SHP77 (cell line): ENCODE measurements around the gene TMEM263.
A peak's percentile ranks its signal among the peaks of the same experiment; 100 is the strongest.
"Not testable (repeated sequence)": the region's sequence is repeated elsewhere in the genome, so short reads cannot be mapped to it uniquely, and the experiment has no call there.

Experiments
- DNase-seq, 2 experiments: peaks; one replicate each; lab custom pipeline; 2025; lab: John Stamatoyannopoulos, UW

The TMEM263 gene

DNA sequence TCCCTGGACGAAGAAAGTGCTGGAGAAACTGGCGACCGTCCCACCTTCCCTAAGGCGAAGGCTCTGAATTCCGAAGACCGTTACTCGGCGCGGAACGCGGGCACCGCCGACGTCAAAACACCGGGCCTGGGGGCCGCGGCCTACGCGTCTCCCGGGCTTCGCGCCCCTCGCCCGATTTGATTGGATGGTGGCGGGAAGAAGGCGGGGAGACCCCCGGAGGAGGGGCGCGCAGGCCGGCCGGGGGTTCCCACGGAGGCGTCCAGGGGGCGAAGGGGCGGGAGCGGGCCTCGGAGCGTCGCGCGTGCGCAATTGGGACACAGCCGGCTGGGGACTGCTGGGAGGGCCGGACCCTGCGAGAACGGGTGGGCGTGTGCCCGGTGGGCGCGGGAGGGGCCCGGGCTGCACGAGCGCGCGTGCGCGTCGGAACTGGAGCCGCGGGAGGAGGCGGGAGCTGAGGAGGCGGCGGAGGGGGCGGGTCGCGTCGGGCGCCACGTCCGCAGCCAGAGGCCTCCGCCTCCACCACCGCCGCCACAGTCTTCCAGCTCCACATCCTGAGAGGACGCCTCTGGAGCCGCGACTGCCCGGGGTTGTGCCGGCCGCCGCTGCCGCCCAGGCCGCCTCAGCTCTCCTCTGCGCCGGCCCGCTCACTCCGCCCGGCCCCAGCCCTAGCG lies at the start of gene TMEM263:
Gene TMEM263, plus strand, starts transcription at position 531 of the 671 bp plus-strand sequence. CDS start 11,210 bp downstream, outside the sequence.
- DNase-seq, result peak; percentile 89 to 93

DNA sequence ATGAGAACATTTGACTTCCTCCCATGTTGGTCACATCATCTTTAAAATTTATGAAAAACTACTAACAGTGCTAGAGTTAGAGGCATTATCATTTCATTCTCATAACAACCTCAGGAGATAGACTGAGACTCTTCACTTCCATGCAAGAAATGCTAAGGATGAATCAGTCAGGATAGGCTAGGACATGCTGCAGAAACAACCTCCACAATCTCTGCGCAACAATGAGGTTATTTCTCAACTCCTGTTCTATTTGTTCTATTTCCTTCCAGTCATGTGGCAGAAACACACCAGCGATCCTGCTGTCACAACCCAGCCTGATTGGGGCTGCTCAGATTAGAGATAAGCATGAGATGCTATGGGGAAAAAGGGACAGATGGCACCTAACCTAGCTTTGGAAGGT lies 49.0 kb upstream of the TMEM263 start:
- no peak for DNase-seq

DNA sequence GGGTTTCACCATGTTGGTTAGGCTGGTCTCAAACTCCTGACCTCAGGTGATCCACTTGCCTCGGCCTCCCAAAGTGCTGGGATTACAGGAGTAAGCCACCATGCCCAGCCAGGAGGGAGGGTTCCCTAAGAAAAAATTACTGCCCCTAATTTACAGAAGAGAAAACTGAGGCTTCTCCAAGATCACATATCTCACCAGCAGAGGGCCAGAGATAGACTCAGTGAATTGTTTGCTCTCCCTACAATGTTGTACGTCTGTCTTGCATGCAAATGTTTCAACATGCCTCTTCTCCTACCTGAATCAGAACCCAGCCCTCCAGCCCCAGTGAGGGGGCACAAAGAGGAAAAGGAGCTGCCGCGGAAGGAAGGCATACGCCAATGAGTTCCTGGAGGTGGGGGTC lies 48.3 kb upstream of the TMEM263 start:
- DNase-seq, result no peak

DNA sequence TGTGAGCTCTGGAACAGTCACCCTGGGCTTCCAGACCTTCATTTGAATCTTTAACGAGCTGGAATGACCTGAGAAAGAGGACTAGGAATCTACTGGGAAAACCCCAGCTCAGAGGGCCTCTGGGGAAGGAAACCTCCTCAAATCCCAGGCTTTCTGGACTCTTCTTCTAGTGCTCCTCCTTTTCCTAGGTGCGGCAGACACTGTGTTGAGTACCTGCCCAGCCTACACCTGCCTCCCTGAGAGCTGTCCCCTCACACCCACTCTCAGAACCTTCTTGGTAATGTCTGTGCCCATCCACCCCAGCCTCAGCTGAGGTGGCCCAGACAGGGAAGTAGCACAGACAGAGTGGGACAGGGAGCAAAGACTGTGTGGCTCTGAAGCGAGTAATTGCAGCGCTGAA lies 47.9 kb upstream of the TMEM263 start:
- DNase-seq, result no peak

DNA sequence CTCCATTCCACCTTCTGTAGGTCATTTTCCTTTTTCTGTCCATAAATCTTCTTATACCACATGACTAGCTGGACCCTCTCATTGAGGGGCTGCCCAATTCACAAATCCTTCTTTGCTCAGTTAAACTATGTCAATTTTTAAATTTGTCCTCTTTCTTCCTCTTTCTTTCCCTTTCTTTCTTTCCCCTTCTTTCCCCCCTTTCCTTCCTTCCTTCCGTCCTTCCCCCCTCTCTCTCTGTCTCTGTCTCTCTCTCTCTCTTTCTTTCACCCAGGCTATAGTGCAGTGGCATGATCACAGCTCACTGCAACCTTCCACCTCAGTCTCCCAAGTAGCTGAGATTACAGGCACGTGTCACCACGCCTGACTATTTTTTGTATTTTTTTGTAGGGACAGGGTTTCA lies 47.1 kb upstream of the TMEM263 start:
- DNase-seq, result no peak

DNA sequence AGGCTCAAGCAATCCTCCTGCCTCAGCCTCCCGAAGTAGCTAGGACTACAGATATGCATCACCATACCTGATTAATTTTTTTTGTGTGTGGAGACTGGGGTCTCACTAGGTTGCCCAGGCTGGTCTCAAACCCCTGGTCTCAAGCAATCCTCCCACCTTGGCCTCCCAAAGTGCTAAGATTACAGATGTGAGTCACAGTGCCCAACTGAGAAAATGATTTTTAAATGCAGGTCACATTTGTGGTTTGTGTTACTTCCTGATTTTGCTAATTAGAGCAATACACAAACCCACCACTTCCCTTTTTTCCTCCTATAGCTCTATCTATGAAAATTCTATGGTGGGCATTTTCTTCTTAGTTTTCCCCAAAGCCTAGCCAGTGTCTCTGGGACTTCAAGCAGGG lies 45.5 kb upstream of the TMEM263 start:
- no peak for DNase-seq

DNA sequence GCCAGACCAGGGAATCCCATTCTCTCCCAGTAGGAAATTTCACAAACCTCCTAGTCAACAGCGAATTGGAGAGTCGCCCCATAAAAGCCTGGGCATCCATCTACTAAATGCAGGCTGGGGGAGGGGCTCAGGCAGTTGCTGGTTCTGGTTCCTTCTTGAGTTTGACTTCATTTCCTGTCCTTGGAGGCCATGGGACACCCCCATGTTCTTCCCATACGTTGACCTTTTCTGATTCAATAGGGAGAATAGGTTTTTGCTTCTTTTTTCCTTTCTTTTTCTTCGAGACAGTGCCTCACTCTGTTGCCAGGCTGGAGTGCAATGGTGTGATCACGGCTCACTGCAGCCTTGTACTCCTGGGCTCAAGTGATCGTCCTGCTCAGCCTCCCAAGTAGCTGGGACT lies 44.1 kb upstream of the TMEM263 start:
- no peak for DNase-seq

DNA sequence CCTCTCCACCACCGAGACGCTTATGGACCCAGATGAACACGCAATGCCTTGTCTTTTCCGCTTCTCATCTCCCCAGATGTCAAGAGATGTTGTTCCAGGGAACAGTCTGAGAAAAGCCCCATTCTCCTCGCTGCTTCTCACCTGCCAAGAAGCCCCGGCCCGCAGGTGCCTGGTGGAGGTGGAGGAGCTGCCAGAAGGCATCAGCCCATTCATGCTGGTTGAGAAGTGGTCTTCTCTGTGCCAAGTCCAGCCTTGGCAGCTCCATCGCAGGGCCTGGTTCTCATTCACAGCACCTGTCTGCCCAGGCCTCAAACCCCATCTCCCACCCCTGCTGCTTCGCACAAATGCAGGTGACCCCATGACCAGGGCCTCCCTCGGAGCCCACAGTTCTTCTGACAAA lies 42.3 kb upstream of the TMEM263 start:
- DNase-seq, result no peak

DNA sequence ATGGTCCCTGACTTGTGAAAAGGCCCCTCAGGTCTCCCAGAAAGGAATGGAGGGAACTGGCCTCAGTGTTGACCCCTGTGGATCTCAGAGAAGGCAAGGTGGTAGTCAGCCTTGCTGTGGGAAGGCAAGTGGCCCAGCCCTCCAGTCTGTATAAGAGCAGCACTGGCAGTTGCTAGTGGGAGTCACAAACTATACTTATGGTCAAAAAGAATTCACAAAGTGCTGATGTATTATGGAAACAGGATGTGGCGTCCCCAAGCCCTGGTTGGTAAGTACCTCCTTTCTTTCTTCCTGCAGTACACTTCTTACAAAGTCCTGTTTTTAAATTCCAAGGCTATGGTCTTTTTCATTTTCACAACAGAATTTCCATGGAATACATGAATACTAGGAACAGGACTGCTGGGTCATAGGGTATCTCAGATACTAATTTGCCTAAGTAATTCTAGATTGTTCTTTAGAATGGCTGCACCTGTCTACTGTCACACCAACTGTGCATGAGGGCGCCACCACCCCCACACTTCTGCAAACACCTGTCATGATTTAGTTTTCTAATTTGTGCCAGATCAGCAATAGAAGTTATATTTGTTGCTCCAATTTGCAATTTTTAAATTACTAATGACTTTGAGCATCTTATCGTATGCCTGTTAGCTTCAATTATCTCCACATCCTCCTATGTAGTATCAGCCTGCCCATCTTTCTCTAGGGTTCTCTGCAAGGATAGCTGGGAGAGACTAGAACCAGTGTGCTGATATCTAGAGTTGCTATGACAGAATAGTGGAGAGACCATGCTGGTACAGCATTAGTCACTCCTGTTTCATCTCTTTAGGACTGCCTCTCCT lies 40.7 kb upstream of the TMEM263 start:
- DNase-seq, result no peak

DNA sequence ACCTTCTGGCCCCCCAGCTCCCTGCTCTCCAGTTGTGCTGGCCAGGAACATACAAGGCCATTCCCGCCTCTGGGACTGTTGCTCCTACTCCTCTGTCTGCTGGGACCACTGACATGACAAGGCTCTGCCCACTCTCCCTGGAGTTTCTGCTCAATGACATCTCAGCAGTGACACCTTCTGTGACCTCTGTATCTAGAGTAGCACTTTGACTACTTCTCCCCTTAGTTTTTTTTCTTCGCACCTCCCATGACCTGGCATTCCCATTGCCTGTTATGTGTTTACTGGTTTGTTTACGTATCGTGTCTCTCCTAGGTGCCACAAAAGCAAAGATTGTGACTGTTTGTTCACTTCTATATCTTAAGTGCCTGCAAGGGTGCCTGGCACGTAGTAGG lies 40.1 kb upstream of the TMEM263 start:
- no peak for DNase-seq

DNA sequence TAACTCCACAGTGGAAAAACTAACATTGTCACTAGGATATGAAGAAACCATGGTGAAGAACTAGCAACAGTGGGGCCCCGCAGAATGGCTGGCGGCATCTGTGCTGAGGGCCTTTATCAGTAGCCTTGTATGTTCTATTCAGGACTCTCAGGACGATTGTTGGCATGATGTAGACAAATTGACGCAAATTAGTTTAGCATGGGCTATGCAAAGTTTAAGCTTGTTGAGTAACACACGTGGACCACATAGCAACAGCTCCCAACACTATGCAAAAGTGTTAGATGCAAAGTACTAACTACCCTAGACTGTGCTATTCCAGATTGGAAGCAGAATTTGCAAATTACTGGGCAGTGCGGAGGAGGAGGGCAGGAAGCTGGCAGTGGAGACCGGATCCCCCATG lies 38.2 kb upstream of the TMEM263 start:
- DNase-seq, result no peak

DNA sequence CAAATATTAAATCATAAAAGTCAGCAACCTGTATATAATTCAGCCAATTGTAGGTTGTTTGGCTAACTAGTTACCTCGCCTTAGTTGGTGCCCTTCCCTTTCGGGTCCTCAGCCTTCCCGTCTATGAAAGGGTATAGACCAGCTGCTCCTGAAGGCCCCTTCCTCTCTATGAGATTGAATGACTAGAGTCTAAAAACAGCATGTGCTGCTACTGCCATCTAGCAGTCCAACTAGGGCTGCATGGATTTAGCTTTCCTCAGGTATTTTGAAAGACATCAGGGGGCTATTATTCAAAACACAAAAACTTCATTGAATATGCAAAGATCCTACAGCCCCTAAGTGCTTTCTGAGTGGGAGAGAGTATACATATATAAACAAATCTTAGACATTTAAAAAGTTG lies 37.0 kb upstream of the TMEM263 start:
- DNase-seq, result peak; percentile 80 to 82

DNA sequence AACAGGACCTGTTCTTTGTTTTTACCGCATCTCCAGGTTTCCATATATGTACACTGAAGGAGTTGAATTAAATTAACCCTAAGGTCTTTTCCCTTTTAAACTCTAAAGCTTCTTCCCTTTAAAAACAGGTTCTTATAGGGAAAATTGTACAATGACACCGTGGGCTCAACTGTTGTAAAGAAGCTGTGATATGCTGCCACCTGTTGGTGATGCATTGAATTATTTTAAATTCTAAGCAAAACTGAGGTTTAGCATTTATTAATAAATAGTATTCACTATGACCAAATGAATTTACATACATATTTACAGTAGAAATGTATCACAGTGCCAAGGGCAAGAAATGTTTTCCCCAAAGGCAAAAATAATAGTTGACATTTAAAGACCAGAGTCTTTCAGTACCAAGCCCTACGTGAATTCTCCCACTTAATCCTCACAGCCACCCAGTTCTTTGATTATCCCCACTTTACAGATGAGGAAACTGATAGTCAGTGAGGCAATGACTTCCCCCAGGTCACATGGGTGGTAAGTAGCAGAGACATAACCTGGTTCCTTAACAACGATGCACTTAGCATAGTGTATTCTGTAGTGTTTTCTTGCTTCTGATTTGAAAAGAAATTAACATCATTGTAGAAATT lies 35.7 kb upstream of the TMEM263 start:
- DNase-seq, result peak; percentile 30 to 36

DNA sequence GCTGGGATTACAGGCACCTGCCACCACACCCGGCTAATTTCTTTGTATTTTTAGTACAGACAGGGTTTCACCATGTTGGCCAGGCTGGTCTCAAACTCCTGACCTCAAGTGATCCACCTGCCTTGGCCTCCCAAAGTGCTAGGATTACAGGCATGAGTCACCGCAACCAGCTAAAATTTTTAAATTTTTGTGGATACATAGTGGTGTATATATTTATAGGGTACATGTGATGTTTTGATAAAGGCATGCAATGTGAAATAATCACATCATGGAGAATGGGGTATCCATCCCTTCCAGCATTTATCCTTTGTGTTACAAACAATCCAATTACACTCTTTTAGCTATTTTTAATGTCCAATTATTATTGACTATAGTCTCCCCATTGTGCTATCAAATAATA lies 33.7 kb upstream of the TMEM263 start:
- not testable (repeated sequence) for DNase-seq

DNA sequence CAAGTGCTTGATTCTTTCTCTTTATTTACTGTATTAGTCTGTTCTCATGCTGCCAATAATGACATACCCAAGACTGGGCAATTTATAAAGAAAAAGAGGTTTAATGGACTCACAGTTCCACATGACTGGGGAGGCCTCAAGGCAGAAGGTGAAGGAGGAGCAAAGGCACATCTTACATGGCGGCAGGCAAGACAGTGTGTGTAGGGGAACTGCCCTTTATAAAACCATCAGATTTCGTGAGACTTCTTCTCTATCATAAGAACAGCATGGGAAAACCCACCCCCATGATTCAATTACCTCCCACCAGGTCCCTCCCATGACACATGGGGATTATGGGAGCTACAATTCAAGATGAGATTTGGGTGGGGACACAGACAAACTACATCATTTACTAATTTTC lies 32.1 kb upstream of the TMEM263 start:
- DNase-seq, result not testable (repeated sequence)

DNA sequence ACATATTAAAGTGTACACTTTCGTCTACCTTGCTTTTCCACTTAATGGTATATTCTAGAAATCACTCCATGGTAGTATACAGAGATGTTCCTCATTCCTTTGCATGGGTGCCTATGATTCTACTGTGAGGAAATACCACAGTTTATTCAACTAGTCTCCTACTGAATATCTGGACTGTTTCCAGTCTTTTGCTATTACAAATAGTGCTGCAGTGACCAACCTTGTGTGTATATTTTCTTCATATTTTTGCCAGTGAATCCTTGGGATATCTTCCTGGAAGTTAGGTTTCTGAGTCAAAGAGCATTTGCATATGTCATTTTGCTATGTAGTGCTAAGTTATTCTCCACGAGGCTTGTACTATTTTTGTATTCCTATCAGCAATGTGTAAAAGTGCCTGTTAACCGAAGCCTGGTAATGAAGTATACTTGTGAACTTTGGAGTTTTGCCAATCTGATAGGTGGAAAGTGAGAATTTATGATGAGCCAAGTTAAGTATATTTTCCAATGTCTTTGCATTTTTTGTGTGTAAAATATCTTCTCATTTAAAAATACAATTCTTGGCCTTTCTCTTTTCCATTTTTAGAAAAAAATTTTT lies 31.3 kb upstream of the TMEM263 start:
- DNase-seq, result no peak

DNA sequence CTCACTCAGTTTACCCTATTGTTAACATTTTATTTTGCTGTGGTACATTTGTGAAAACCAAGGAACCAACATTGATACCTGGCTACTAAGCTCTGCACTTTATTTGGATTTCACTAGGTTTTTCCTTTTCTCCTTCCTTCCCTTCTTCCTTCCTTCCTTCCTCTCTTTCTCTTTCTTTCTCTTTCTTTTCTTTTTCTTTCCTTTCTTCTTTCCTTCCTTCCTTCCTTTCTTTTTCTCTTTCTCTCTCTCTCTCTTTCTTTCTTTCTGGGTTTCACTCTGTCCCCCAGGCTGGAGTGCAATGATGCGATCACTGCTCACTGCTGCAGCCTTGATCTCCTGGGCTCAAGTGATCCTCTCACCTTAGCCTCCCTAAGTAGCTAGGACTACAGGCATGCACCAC lies 29.1 kb upstream of the TMEM263 start:
- no peak for DNase-seq

DNA sequence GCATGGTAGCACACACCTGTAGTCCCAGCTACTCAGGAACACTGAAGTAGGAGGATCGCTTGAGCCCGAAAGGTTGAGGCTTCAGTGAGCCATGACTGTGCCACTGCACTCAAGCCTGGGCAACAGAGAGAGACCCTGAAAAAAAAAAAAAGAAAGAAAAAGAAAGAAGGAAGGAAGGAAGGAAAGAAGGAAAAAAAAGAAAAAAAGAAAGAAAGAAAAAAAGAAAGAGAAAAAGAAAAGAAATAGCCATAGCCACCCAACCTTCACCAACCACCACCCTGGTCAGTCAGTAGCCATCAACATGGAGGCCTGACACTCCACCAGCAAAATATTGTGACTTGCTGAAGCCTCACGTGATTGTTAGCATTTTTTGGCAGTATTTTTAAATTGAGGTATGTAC lies 21.4 kb upstream of the TMEM263 start:
- no peak for DNase-seq

DNA sequence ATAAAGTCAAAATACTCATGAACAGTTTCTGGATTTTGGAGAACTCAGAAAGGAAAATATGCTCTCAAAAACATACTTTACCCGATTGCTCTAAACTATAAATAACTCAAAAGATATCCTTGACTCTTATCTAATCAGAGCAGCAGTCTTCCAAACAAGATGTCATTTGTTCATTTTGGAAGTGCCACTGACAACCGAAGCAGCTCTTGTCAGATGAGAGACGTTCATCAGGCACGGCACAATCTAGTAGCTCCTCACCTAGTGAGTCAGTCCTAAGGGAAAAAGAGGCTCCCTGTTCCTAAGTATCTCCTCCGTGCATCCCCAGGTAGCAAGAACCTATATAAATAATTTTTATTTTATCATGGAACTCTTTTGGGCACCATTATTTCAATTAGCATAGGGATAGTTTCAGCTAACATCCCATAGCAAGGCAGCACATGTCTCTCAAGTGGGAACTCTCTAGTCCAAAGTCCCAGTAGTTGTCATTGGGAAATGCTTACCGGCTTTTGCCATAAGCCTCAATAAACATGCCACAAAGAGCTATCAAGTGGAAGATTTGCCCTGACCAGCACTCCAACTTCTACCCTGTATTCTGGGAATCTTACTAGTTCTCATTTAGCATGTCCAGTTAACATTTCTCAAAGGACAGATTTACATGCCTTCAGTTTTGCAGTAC lies 14.1 kb upstream of the TMEM263 start:
- DNase-seq, result no peak

DNA sequence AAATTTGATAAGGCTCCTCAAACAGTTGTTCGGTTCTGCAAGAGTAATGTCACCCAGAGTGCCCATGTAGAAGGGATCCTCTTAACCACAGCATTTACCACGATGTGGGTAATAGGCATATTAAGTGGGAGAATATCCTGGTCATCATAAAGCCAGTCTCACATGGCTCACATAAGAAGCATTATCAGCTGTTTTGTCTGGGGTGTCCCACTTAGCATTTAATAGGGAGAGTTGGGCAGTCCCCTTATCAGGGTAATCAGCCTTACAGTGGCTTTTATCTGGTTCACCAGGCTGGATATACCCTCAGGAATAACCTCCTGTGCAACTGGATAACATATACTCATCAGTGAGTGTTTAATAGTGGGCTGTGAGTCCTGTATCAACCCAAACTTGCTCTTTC lies 12.9 kb upstream of the TMEM263 start:
- DNase-seq, result no peak

DNA sequence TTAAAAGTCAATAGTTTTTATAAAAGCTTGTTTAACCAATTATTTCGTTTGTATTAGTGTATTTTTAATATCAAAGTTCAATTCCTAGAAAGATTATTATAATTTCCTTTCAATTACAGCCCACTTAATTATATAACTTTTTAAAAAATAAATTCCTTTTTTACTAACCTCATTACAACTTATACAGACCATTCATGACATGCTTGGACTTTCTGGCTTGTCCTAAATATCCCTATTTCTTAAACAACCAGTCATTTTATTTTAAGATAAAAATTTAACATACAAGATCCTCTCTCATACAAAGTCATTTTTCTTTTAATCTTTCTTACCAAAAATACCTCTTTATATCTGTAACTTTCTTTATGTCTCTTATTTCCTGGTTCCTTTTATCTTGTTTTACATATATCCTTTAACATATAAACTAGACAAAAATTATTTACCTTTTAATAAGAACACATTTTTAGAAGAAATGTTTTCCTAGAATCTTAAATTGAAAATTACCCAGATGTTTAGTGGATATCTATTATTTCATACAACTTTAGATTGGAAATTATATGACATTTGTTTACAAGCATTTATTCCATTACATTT lies 10.4 kb upstream of the TMEM263 start:
- no peak for DNase-seq

DNA sequence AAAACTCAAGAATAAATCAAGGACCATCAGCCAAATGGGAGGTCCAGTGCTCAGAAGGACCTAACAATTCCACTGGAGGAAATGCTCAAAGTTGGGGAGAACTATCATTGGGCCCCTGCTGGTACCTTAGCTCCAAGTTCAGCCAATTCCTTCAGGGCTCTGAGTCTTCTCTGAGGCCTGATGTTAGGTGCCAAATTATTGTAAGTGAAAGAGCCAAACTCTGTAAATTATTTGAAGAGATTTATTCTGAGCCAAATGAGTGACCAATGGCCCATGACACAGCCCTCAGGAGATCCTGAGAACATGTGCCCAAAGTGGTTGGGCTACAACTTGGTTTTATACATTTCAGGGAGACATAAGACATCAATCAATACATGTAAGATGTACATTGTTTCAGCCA lies 8.2 kb upstream of the TMEM263 start:
- DNase-seq, result no peak
